ENCODE measurements around the gene EMILIN2.
"Not testable (repeated sequence)": the region's sequence is repeated elsewhere in the genome, so short reads cannot be mapped to it uniquely, and the experiment has no call there.

DNA sequence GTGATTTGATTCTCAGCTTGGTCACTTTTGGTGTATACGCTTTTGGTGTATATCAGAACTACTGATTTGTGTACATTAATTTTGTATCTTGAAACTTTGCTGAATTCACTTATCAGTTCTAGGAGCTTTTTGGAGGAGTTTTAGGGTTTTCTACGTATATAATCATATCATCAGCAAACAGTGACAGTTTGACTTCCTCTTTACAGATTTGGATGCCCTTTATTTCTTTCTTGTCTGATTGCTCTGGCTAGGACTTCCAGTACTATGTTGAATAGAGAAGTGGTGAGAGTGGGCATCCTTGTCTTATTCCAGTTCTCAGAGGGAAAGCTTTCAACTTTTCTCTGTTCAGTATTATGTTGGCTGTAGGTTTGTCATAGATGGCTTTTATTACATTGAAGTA is 19.7 kb downstream of the EMILIN2 start:
- not testable (repeated sequence) for TF ChIP-seq CTCF (IDR thresholded peaks at IDR 0.05; ENCODE audit: low read length); EZH2 (IDR thresholded peaks at IDR 0.05; ENCODE audit: borderline replicate concordance, low read length)

Data from OCI-LY1 (cell line).